ENCODE data around the gene SORCS2. TPM values are rescaled to one million over a fixed set of nuclear protein-coding genes. Genes with fewer than 3 reads are reported as not detected.
"Not testable (repeated sequence)": the region's sequence is repeated elsewhere in the genome, so short reads cannot be mapped to it uniquely, and the experiment has no call there.

SORCS2 gene
- total RNA-seq, 4 donors from 2014 or later: 1.1 to 2.5 (median 2.0) TPM

GRCh38 chr4:7596918-7597606, 404.7 kb downstream of the SORCS2 start:
- no peak for TF ChIP-seq POLR2A (IDR thresholded peaks at IDR 0.05)
- TF ChIP-seq CTCF (IDR thresholded peaks at IDR 0.05): no peak
- Histone ChIP-seq H3K4me3 (no peak overlapping the region), H3K36me3 (no peaks in the 10 kb centered on the region), H3K9me3 (no peaks in the 10 kb centered on the region), H3K4me1 (peaks cover 0 to 19% (median 6%) of the 10 kb centered on the region in 3 donors), H3K27ac (no peak overlapping the region), H3K27me3 (peaks cover 0 to 37% (median 0%) of the 10 kb centered on the region in 4 donors)
- no peak for DNase-seq
- intact Hi-C loops (cut with DNase I): no loop called here
- 60 to 67% methylated on average over 9 of the region's 9 CpGs for WGBS, 2 donors

GRCh38 chr4:7598939-7599790, 406.8 kb downstream of the SORCS2 start:
- H3K9me3 ChIP-seq: no peaks in the 10 kb centered on the region
- no peak for DNase-seq
- WGBS, 2 donors: 75 to 82% methylated on average over 13 to 18 of the region's 29 CpGs
- peaks cover 0 to 32% (median 0%) of the 10 kb centered on the region in 4 donors for H3K27me3 ChIP-seq
- no peak overlapping the region for H3K27ac ChIP-seq
- TF ChIP-seq CTCF (IDR thresholded peaks at IDR 0.05): no peak
- no peak for TF ChIP-seq POLR2A (IDR thresholded peaks at IDR 0.05)
- H3K4me3 ChIP-seq: no peak overlapping the region
- intact Hi-C loops (cut with DNase I): no loop called here
- H3K4me1 ChIP-seq: peaks cover 0 to 19% (median 6%) of the 10 kb centered on the region in 3 donors
- no peaks in the 10 kb centered on the region for H3K36me3 ChIP-seq

- no peaks in the 10 kb centered on the region for H3K9me3 ChIP-seq
- peaks cover 0 to 19% (median 6%) of the 10 kb centered on the region in 3 donors for H3K4me1 ChIP-seq
- H3K27ac ChIP-seq: no peak overlapping the region
- no peak overlapping the region for H3K4me3 ChIP-seq
- no peak for DNase-seq
- no peaks in the 10 kb centered on the region for H3K36me3 ChIP-seq
- H3K27me3 ChIP-seq: peaks cover 0 to 21% (median 0%) of the 10 kb centered on the region in 4 donors
- TF ChIP-seq CTCF (IDR thresholded peaks at IDR 0.05) (no peak), POLR2A (IDR thresholded peaks at IDR 0.05) (no peak)
- 69 to 71% methylated on average over 6 to 14 of the region's 17 CpGs for WGBS, 2 donors
- intact Hi-C loops (cut with DNase I): no loop called here
Measured at GRCh38 chr4:7600247-7600646, 407.9 kb downstream of the SORCS2 start.

- H3K4me3 ChIP-seq; intact Hi-C loops (cut with DNase I); H3K27ac ChIP-seq; H3K27me3 ChIP-seq; H3K36me3 ChIP-seq; H3K4me1 ChIP-seq; H3K9me3 ChIP-seq; DNase-seq: not testable (repeated sequence)
- no CpG with 5 or more reads among the region's 30 CpGs for WGBS, 2 donors
Measured at GRCh38 chr4:7602166-7602565, 409.8 kb downstream of the SORCS2 start.

GRCh38 chr4:7607156-7607910, 415.0 kb downstream of the SORCS2 start:
- Histone ChIP-seq H3K4me3 (no peak overlapping the region), H3K9me3 (no peaks in the 10 kb centered on the region), H3K27ac (no peak overlapping the region), H3K36me3 (no peaks in the 10 kb centered on the region), H3K27me3 (no peaks in the 10 kb centered on the region), H3K4me1 (no peaks in the 10 kb centered on the region)
- TF ChIP-seq CTCF (IDR thresholded peaks at IDR 0.05) (no peak), POLR2A (IDR thresholded peaks at IDR 0.05) (no peak)
- WGBS, 2 donors: 88 to 99% methylated on average over 5 to 12 of the region's 14 CpGs
- intact Hi-C loops (cut with DNase I): no loop called here
- DNase-seq: no peak

Measured in esophagus squamous epithelium (tissue), 5 donors.